SK-N-SH (cell line): ENCODE results near the gene CHST3. TPM values are rescaled to one million over a fixed set of nuclear protein-coding genes. Genes with fewer than 3 reads are reported as not detected.
"Not testable (repeated sequence)": the region's sequence is repeated elsewhere in the genome, so short reads cannot be mapped to it uniquely, and the experiment has no call there.

Experiments used
- CTCF ChIA-PET: fragments of 300-600, 350-600 bp; formaldehyde crosslinking; extraction: SDS; loops from one replicate; lab custom pipeline; 2021; lab: Yijun Ruan, JAX
- POLR2A ChIA-PET: fragments of 350-600 bp; sonication (Branson Sonifier 250); formaldehyde crosslinking; extraction: SDS; loops from one replicate; lab custom pipeline; 2020; ENCODE audit warnings: antibody characterized with exemption, inconsistent platforms; lab: Yijun Ruan, JAX
- DNase-seq: peaks from one replicate; pipeline ENCODE4 v3.0.0; 2012
- H2AFZ ChIP-seq: fragments of 200-600 bp; sonication (generic); 2 replicates; pipeline ENCODE4 v1.8.1; 2016; ENCODE audit warnings: antibody characterized with exemption, mild to moderate bottlenecking, low read depth
- H3F3A ChIP-seq: fragments of 200-600 bp; sonication (generic); replicated peaks from 2 replicates; pipeline ENCODE3; 2016; ENCODE audit warnings: antibody characterized with exemption, mild to moderate bottlenecking; ENCODE audit not compliant: insufficient read depth
- H3K27ac ChIP-seq, 2 experiments: fragments of 200-500 bp in 1 of 2; fragments of 200-600 bp in 1 of 2; sonication (Bioruptor generic) in 1 of 2; sonication (generic), shearing (Covaris generic) in 1 of 2; 2 replicates each; pipeline versions ENCODE4 v1.5.1 to v1.6.1; 2014 to 2016; ENCODE audit warnings: low read depth in 2 of 2, inconsistent platforms in 1 of 2, low read length in 1 of 2, mild to moderate bottlenecking in 1 of 2, mixed read lengths in 1 of 2
- H3K27me3 ChIP-seq: fragments of 200-600 bp; sonication (generic), shearing (Covaris generic); 2 replicates; pipeline ENCODE4 v1.6.1; 2016; ENCODE audit warnings: mixed run types; ENCODE audit not compliant: insufficient read depth
- H3K36me3 ChIP-seq, 2 experiments: fragments of 200-500 bp in 1 of 2; fragments of 200-600 bp in 1 of 2; sonication (Bioruptor generic) in 1 of 2; sonication (generic) in 1 of 2; replicated peaks in 1 of 2; 2 replicates each; pipeline versions ENCODE3 to v1.5.1; 2014 to 2016; ENCODE audit warnings: low read length in 1 of 2, mild to moderate bottlenecking in 1 of 2; ENCODE audit not compliant: insufficient read depth in 2 of 2, control insufficient read depth in 1 of 2
- H3K4me1 ChIP-seq, 2 experiments: fragments of 200-500 bp in 1 of 2; fragments of 200-600 bp in 1 of 2; sonication (Bioruptor generic) in 1 of 2; sonication (generic), shearing (Covaris generic) in 1 of 2; 2 replicates each; pipeline versions ENCODE4 v1.5.1 to v1.6.1; 2014 to 2016; ENCODE audit warnings: low read depth in 1 of 2, low read length in 1 of 2, mixed run types in 1 of 2; ENCODE audit not compliant: insufficient read depth in 2 of 2, control insufficient read depth in 1 of 2
- H3K4me2 ChIP-seq: fragments of 200-600 bp; sonication (generic), shearing (Covaris generic); 2 replicates; pipeline ENCODE4 v1.6.1; 2017; ENCODE audit warnings: mixed run types
- H3K4me3 ChIP-seq, 2 experiments: fragments of 200-500 bp in 1 of 2; fragments of 200-600 bp in 1 of 2; sonication (Bioruptor generic) in 1 of 2; sonication (generic), shearing (Covaris generic) in 1 of 2; 2 replicates each; pipeline versions ENCODE4 v1.5.1 to v1.8.1; 2014 to 2016; ENCODE audit warnings: low read depth in 2 of 2, inconsistent platforms in 1 of 2, low read length in 1 of 2, mild to moderate bottlenecking in 1 of 2, mixed read lengths in 1 of 2, moderate library complexity in 1 of 2
- H3K79me2 ChIP-seq: fragments of 200-600 bp; sonication (generic); 2 replicates; pipeline ENCODE4 v1.8.1; 2017; ENCODE audit warnings: mild to moderate bottlenecking; ENCODE audit not compliant: insufficient read depth
- H3K9ac ChIP-seq: fragments of 200-600 bp; sonication (generic); 2 replicates; pipeline ENCODE4 v1.6.1; 2017; ENCODE audit warnings: mixed run types
- H3K9me2 ChIP-seq: fragments of 200-600 bp; sonication (generic); 2 replicates; pipeline ENCODE4 v1.6.1; 2017; ENCODE audit warnings: mixed run types
- H3K9me3 ChIP-seq: fragments of 200-600 bp; sonication (generic); 2 replicates; pipeline ENCODE4 v1.6.1; 2017; ENCODE audit warnings: mixed run types, mild to moderate bottlenecking, moderate library complexity
- H4K20me1 ChIP-seq: fragments of 200-600 bp; sonication (generic); 2 replicates; pipeline ENCODE4 v1.6.1; 2017; ENCODE audit warnings: mild to moderate bottlenecking, mixed run types; ENCODE audit not compliant: insufficient read depth
- EP300 ChIP-seq, 2 experiments: IDR thresholded peaks; 2 replicates each; pipeline versions ENCODE4 v1.4.0 to v1.6.1; 2012; ENCODE audit warnings: borderline replicate concordance in 1 of 2, low read depth in 1 of 2, low read length in 1 of 2
- FOSL2 ChIP-seq: IDR thresholded peaks from 2 replicates; pipeline ENCODE4 v1.4.0; 2012; ENCODE audit warnings: low read depth, mild to moderate bottlenecking, moderate library complexity, borderline replicate concordance
- FOXM1 ChIP-seq: IDR thresholded peaks from 2 replicates; pipeline ENCODE4 v1.4.0; 2012; ENCODE audit warnings: low read depth, mild to moderate bottlenecking
- JUND ChIP-seq: IDR thresholded peaks from 2 replicates; pipeline ENCODE4 v1.4.0; 2012
- MEF2A ChIP-seq: IDR thresholded peaks from 2 replicates; pipeline ENCODE4 v1.4.0; 2012; ENCODE audit warnings: low read depth, borderline replicate concordance
- MXI1 ChIP-seq: IDR thresholded peaks from 2 replicates; pipeline ENCODE4 v1.6.1; 2012; ENCODE audit warnings: mild to moderate bottlenecking, low read depth, low read length, improper control_type of control experiment
- PBX3 ChIP-seq: IDR thresholded peaks from 2 replicates; pipeline ENCODE4; 2012
- TCF12 ChIP-seq: IDR thresholded peaks from 2 replicates; pipeline ENCODE4 v1.4.0; 2012
- WGBS: methylation state at CpG from one replicate; pipeline ENCODE4 v1.1.6; 2017; ENCODE audit warnings: low lambda C conversion rate; 5-methylcytosine and 5-hydroxymethylcytosine counted together
- polyA plus RNA-seq, 3 experiments: library from polyadenylated mRNA; depleted of rRNA; stranded (reverse); fragments of >200 nt; gene quantifications; 2 replicates each; pipeline ENCODE4 v1.2.3, GENCODE V29; 2012

Gene CHST3
- polyA plus RNA-seq, 1 of the 3 experiments (the other 2 are of a cell fraction), result 6.0 TPM

GRCh38 chr10:71967958-71968357 is 3.8 kb downstream of the CHST3 start:
- CTCF ChIA-PET, result interaction anchor here (1.3 to 5.6 kb wide), 3 partner anchors 10 to 81 kb away, joined by 5 to 31 read pairs (median 6); no protein-coding TSS in a partner anchor
- H3K4me1 ChIP-seq, result peaks cover 28 to 32% of the 10 kb centered on the region in 2 experiments; a peak in 3 of 4 replicates
- peak overlapping the region; percentile 65; the same call in 1 of the 2 replicates for H3K4me2 ChIP-seq
- H4K20me1 ChIP-seq, result peaks cover 21% of the 10 kb centered on the region
- peaks cover 82% of the 10 kb centered on the region for H3K79me2 ChIP-seq
- H3K27me3 ChIP-seq, POLR2A ChIA-PET, DNase-seq, H3K36me3 ChIP-seq, H3F3A ChIP-seq, H2AFZ ChIP-seq, H3K9me2 ChIP-seq, H3K9ac ChIP-seq, H3K4me3 ChIP-seq: not testable (repeated sequence)
- WGBS, result 63% methylated on average over 8 of the region's 8 CpGs
- TF ChIP-seq JUND (peak; percentile 11; the same call in 1 of the 2 replicates), FOXM1 (0 out of 2 replicates have a peak, but pooled peaks have one; percentile 53), TCF12 (peak; percentile 83), MEF2A (0 out of 2 replicates have a peak, but pooled peaks have one; percentile 18), EP300 (IDR thresholded peaks at IDR 0.05; ENCODE audit: borderline replicate concordance in 1 of 2, low read depth in 1 of 2, low read length in 1 of 2) (peak in 1 of 2 experiments; percentile 34; a peak in 1 of 4 replicates), PBX3 (peak; percentile 61; the same call in 1 of the 2 replicates)
- TF ChIP-seq, all 33 proteins: peak for 6; not testable (repeated sequence) for 27
- not testable (repeated sequence) for H3K9me3 ChIP-seq
- peak overlapping the region in 1 of 2 experiments; percentile 43; a peak in 2 of 4 replicates for H3K27ac ChIP-seq

- H3K27ac ChIP-seq, result peak overlapping the region in 1 of 2 experiments; percentile 43; a peak in 2 of 4 replicates
- H3K9me2 ChIP-seq, result no peaks in the 10 kb centered on the region
- WGBS, result 72% methylated on average over 11 of the region's 11 CpGs
- H3K9ac ChIP-seq, result no peak overlapping the region
- DNase-seq, result peak; percentile 47
- H3F3A ChIP-seq, result peaks cover 11% of the 10 kb centered on the region
- H4K20me1 ChIP-seq, result peaks cover 27% of the 10 kb centered on the region
- no peaks in the 10 kb centered on the region for H3K9me3 ChIP-seq
- H3K4me2 ChIP-seq, result peak overlapping the region; percentile 65
- ChIA-PET CTCF (interaction anchor here (1.0 to 2.0 kb wide), 4 partner anchors 11 to 80 kb away, joined by 3 to 6 read pairs (median 4); no protein-coding TSS in a partner anchor), POLR2A (no interaction called here)
- H3K4me1 ChIP-seq, result peaks cover 33 to 38% of the 10 kb centered on the region in 2 experiments; a peak in 3 of 4 replicates
- no peak overlapping the region for H2AFZ ChIP-seq
- H3K27me3 ChIP-seq, result no peaks in the 10 kb centered on the region
- no peaks in the 10 kb centered on the region for H3K36me3 ChIP-seq
- H3K79me2 ChIP-seq, result peaks cover 91% of the 10 kb centered on the region
- peak; percentile 4; the same call in 1 of the 2 replicates for TF ChIP-seq FOSL2
- TF ChIP-seq MXI1, result no peak
- H3K4me3 ChIP-seq, result no peak overlapping the region
These were observed 4.6 kb downstream of the CHST3 start for GRCh38 chr10:71968553-71969474.
